ENCODE measurements around the gene LETMD1. TPM values are rescaled to one million over a fixed set of nuclear protein-coding genes. Genes with fewer than 3 reads are reported as not detected.
A peak's percentile ranks its signal among the peaks of the same experiment; 100 is the strongest.

LETMD1 gene, protein sequence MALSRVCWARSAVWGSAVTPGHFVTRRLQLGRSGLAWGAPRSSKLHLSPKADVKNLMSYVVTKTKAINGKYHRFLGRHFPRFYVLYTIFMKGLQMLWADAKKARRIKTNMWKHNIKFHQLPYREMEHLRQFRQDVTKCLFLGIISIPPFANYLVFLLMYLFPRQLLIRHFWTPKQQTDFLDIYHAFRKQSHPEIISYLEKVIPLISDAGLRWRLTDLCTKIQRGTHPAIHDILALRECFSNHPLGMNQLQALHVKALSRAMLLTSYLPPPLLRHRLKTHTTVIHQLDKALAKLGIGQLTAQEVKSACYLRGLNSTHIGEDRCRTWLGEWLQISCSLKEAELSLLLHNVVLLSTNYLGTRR
- 53.9 and 58.6 TPM in 2 replicates for total RNA-seq (2014; rRNA removed; shearing (Covaris generic))
- total RNA-seq (2022), result 103 and 114 TPM in 2 replicates
- percentile 91 among the genes with signal in this experiment for Bru-seq, nascent RNA
- percentile 95 among the genes with signal in this experiment for BruChase-seq, experiment 1, labeled RNA remaining after a 6-hour chase
- BruChase-seq, experiment 2, labeled RNA remaining after a 2-hour chase, result percentile 93 among the genes with signal in this experiment
- long read RNA-seq, transcript LETMD1-201 (9 exons, 2,112 nt), result minor isoform, 16 of 78 reads
- long read RNA-seq, transcript LETMD1-238 (1 exons, 2,948 nt), result major isoform, 27 of 78 reads
- long read RNA-seq, partial matches to known transcripts, result 3 of 78 reads
- long read RNA-seq, other reads (novel, unspliced or antisense), result 25 of 78 reads

DNA sequence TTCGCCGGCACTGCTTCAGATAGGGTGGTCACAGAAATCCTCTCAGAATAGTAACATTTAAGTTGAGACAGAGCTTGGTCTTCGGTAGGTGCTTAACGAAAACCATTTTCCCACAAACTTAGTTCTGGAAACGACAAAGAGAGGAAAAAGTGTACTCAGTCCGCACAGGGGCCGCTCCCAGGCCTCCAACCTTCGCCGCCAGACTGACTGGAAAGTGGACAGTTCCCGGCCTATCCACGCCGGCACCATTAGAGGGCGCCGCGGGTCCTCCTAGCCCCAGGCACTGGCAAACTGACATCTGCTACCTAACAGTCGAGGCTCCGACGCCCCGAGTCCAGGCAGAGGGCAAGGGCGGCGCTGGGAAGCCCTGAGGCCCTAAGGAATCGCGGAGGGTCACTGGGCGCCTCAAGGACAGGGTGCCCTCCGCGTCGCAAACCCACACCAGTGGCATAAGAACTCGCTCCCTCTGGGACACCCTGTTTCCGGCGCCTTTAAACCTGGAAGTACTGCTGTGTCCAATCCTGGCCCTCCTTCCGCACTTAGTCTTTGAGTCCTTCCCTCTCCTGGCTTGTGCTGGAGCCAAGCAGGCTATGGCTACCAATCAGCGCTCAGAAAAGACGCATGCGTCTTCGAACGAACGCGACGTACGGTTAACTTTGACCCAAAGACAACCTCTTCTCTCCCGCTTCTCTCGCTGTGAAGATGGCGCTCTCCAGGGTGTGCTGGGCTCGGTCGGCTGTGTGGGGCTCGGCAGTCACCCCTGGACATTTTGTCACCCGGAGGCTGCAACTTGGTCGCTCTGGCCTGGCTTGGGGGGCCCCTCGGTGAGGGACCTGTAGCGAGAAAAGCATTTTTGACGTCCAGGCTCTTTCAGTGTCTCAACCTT, at the start of gene LETMD1:
TSS of gene LETMD1 (plus strand) at position 673 of the 886 bp plus-strand sequence. CDS start at position 703, 30 bp downstream.
- H3K4me3 ChIP-seq (ENCODE audit: low read depth, low read length, poor library complexity, severe bottlenecking), result peak within 1 kb of the TSS; percentile 83
- TSS peak; percentile 96 for BruUV-seq (replicated peaks)
- CTCF ChIA-PET (ENCODE audit: unreplicated experiment), result no interaction called here

DNA sequence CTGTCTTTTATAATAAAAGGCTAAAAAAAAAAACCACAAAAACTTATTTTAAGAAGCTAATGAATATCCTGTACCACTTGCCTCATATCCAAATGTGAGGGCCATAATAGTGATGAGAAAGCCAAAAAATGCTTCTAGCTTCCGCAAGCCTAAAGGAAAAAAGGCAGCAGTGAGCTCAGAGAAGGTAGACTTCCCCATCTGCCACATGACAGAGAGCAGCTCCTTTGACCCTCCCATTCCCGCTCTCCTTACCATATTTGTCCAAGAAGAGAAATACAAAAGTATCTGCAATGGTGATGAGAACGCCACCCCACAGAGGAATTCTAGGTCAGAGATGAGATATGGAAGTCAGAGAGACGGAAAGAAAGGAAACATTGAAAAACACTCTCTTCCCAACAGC, 49.0 kb upstream of the LETMD1 start:
- Histone ChIP-seq H3K36me3 (ENCODE audit: insufficient read depth, low read length) (peaks cover 57% of the 10 kb centered on the region), H2AFZ (ENCODE audit: low read length) (no peak overlapping the region), H3K9me2 (ENCODE audit: insufficient read depth, low read length) (no peaks in the 10 kb centered on the region), H3K79me2 (ENCODE audit: insufficient read depth, low read depth, low read length) (no peaks in the 10 kb centered on the region), H3K4me3 (ENCODE audit: low read depth, low read length, poor library complexity, severe bottlenecking) (no peak overlapping the region), H3K27ac (ENCODE audit: low read depth, low read length, poor library complexity, severe bottlenecking) (no peak overlapping the region), H3K4me2 (ENCODE audit: low read length) (no peak overlapping the region), H4K20me1 (ENCODE audit: insufficient read depth, low read length) (no peaks in the 10 kb centered on the region), H3K9me3 (ENCODE audit: low read length) (no peaks in the 10 kb centered on the region), H3K4me1 (ENCODE audit: insufficient read depth, low read length, poor library complexity, severe bottlenecking) (no peaks in the 10 kb centered on the region)
- DNase-seq (ENCODE audit: low spot score), result no peak
- CTCF ChIA-PET (ENCODE audit: unreplicated experiment), result no interaction called here
- intact Hi-C loops (cut with micrococcal nuclease; ENCODE audit: unreplicated experiment), result no loop called here
- POLR2A ChIA-PET, result interaction anchor here (1.0 kb wide), 1 partner anchor 11 kb away, joined by 3 read pairs; no protein-coding TSS in a partner anchor
- no TSS peak for BruUV-seq (replicated peaks)
- TF ChIP-seq, protein P1, sequence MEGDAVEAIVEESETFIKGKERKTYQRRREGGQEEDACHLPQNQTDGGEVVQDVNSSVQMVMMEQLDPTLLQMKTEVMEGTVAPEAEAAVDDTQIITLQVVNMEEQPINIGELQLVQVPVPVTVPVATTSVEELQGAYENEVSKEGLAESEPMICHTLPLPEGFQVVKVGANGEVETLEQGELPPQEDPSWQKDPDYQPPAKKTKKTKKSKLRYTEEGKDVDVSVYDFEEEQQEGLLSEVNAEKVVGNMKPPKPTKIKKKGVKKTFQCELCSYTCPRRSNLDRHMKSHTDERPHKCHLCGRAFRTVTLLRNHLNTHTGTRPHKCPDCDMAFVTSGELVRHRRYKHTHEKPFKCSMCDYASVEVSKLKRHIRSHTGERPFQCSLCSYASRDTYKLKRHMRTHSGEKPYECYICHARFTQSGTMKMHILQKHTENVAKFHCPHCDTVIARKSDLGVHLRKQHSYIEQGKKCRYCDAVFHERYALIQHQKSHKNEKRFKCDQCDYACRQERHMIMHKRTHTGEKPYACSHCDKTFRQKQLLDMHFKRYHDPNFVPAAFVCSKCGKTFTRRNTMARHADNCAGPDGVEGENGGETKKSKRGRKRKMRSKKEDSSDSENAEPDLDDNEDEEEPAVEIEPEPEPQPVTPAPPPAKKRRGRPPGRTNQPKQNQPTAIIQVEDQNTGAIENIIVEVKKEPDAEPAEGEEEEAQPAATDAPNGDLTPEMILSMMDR (conservative IDR thresholded peaks at IDR 0.05; ENCODE audit: low read length), result no peak
- TF ChIP-seq EZH2phosphoT487 (IDR thresholded peaks at IDR 0.05; ENCODE audit: borderline replicate concordance, low read depth, low read length), result no peak

More for the DNA sequence above, at the start of gene LETMD1:
- H3K4me1 ChIP-seq (ENCODE audit: insufficient read depth, low read length, poor library complexity, severe bottlenecking), result peaks cover 17% of the 10 kb centered on the region
- no peaks in the 10 kb centered on the region for H4K20me1 ChIP-seq (ENCODE audit: insufficient read depth, low read length)
- H3K4me2 ChIP-seq (ENCODE audit: low read length), result peak within 1 kb of the TSS; percentile 95
- POLR2A ChIA-PET, result interaction anchor here (0.5 to 1.4 kb wide), 9 partner anchors 9 to 303 kb away, joined by 3 to 7 read pairs (median 4); partner anchors contain the start of genes CSRNP2 and SLC11A2
- peaks cover 20% of the 10 kb centered on the region for H3K79me2 ChIP-seq (ENCODE audit: insufficient read depth, low read depth, low read length)
- peaks cover 25% of the 10 kb centered on the region for H3K36me3 ChIP-seq (ENCODE audit: insufficient read depth, low read length)
- H3K27ac ChIP-seq (ENCODE audit: low read depth, low read length, poor library complexity, severe bottlenecking), result peak within 1 kb of the TSS; percentile 64
- intact Hi-C loops (cut with micrococcal nuclease; ENCODE audit: unreplicated experiment), result loop anchor here (1.0 to 5.0 kb wide), 6 partner anchors 35 to 293 kb away; partner anchors contain the start of genes CSRNP2, DAZAP2 and POU6F1
- H2AFZ ChIP-seq (ENCODE audit: low read length), result peak within 1 kb of the TSS; percentile 63
- H3K9me2 ChIP-seq (ENCODE audit: insufficient read depth, low read length), result no peaks in the 10 kb centered on the region
- no peak for TF ChIP-seq EZH2phosphoT487 (IDR thresholded peaks at IDR 0.05; ENCODE audit: borderline replicate concordance, low read depth, low read length)
- TF ChIP-seq, protein P1 (conservative IDR thresholded peaks at IDR 0.05; ENCODE audit: low read length), result peak; percentile 96
- H3K9me3 ChIP-seq (ENCODE audit: low read length), result no peaks in the 10 kb centered on the region
- peak; percentile 98 for DNase-seq (ENCODE audit: low spot score)
